HepG2 (cell line): Measurements from ENCODE around the gene STX4. TPM values are rescaled to one million over a fixed set of nuclear protein-coding genes. Genes with fewer than 3 reads are reported as not detected.

Source experiments
- BCL3 ChIP-seq: sonication (generic); formaldehyde crosslinking; IDR thresholded peaks from 2 replicates; pipeline ENCODE4 v1.5.1; 2020; ENCODE audit warnings: mild to moderate bottlenecking, missing genetic modification reagents, moderate library complexity
- GABPA ChIP-seq, 2 experiments: IDR thresholded peaks; 2 replicates each; pipeline ENCODE4 v1.6.1; 2011 to 2016; ENCODE audit warnings: low read depth in 2 of 2, low read length in 1 of 2, missing biosample characterization in 1 of 2, missing genetic modification characterization in 1 of 2
- HDAC1 ChIP-seq: sonication (generic); formaldehyde crosslinking; IDR thresholded peaks from 2 replicates; pipeline ENCODE4 v1.5.1; 2020; ENCODE audit warnings: mild to moderate bottlenecking, missing genetic modification reagents
- HIC2 ChIP-seq: sonication (generic); formaldehyde crosslinking; IDR thresholded peaks from 2 replicates; pipeline ENCODE4 v1.9.0; 2022; ENCODE audit warnings: low read depth, missing genetic modification reagents
- MAFG ChIP-seq: sonication (generic); formaldehyde crosslinking; IDR thresholded peaks from 2 replicates; pipeline ENCODE4 v1.5.1; 2020; ENCODE audit warnings: mild to moderate bottlenecking, missing genetic modification reagents
- MLXIP ChIP-seq: sonication (generic); formaldehyde crosslinking; IDR thresholded peaks from 2 replicates; pipeline ENCODE4 v1.9.0; 2021; ENCODE audit warnings: missing genetic modification reagents, borderline replicate concordance
- NR1H2 ChIP-seq: sonication (generic); formaldehyde crosslinking; IDR thresholded peaks from 2 replicates; pipeline ENCODE4 v1.8.1; 2022; ENCODE audit warnings: low read depth, missing genetic modification reagents, borderline replicate concordance
- RFXAP ChIP-seq: sonication (generic); formaldehyde crosslinking; IDR thresholded peaks from 2 replicates; pipeline ENCODE4 v1.4.0; 2020; ENCODE audit warnings: missing genetic modification reagents, borderline replicate concordance
- ZBTB25 ChIP-seq: IDR thresholded peaks from 2 replicates; pipeline ENCODE4 v1.6.1; 2018; ENCODE audit warnings: missing genetic modification reagents
- ZBTB37 ChIP-seq: sonication (generic); formaldehyde crosslinking; IDR thresholded peaks from 2 replicates; pipeline ENCODE4 v1.4.0; 2020; ENCODE audit warnings: mild to moderate bottlenecking, missing genetic modification reagents
- ZMYM4 ChIP-seq: sonication (generic); formaldehyde crosslinking; IDR thresholded peaks from 2 replicates; pipeline ENCODE4 v1.8.1; 2023; ENCODE audit warnings: mild to moderate bottlenecking, missing genetic modification reagents
- ZNF589 ChIP-seq: sonication (generic); formaldehyde crosslinking; conservative IDR thresholded peaks from 2 replicates; pipeline ENCODE4 v1.8.0; 2022; ENCODE audit warnings: mild to moderate bottlenecking, moderate library complexity, missing genetic modification reagents
- ZNF672 ChIP-seq: sonication (generic); formaldehyde crosslinking; IDR thresholded peaks from 2 replicates; pipeline ENCODE4 v1.8.1; 2022; ENCODE audit warnings: missing genetic modification reagents
- ZNF749 ChIP-seq: sonication (generic); formaldehyde crosslinking; IDR thresholded peaks from 2 replicates; pipeline ENCODE4 v1.8.0; 2022; ENCODE audit warnings: mild to moderate bottlenecking, missing genetic modification reagents, moderate library complexity, borderline replicate concordance
- ZNF770 ChIP-seq: sonication (generic); formaldehyde crosslinking; IDR thresholded peaks from 2 replicates; pipeline ENCODE4 v1.5.0; 2020; ENCODE audit warnings: mild to moderate bottlenecking, missing genetic modification reagents
- ZNF816 ChIP-seq: sonication (generic); formaldehyde crosslinking; IDR thresholded peaks from 2 replicates; pipeline ENCODE4 v1.8.0; 2022; ENCODE audit warnings: missing genetic modification reagents, mild to moderate bottlenecking, borderline replicate concordance
- ZNF878 ChIP-seq: sonication (generic); formaldehyde crosslinking; IDR thresholded peaks from 2 replicates; pipeline ENCODE4 v1.8.1; 2023; ENCODE audit warnings: mild to moderate bottlenecking, missing genetic modification reagents, moderate library complexity
- polyA plus RNA-seq, 8 experiments: library from polyadenylated mRNA; depleted of rRNA in 3 of 8; stranded (reverse) in 7 of 8; unstranded in 1 of 8; fragments of >200 nt; fragmentation: Illumina TruSeq in 4 of 8; extraction: Trizol in 4 of 8; gene quantifications; 2 replicates each; pipeline versions ENCODE4 v1.2.1 to v1.2.3, GENCODE V29; 2011 to 2016; ENCODE audit warnings: low read depth in 4 of 8, missing spikeins in 1 of 8, mixed read lengths in 1 of 8; ENCODE audit not compliant: insufficient read depth in 1 of 8
- total RNA-seq, 5 experiments: library from RNA; depleted of rRNA; stranded (reverse); fragments of >200 nt; fragmentation: Illumina TruSeq; extraction: Trizol; gene quantifications; 2 replicates each; pipeline ENCODE4 v1.2.3, GENCODE V29; 2016; ENCODE audit warnings: low read depth in 1 of 5

Gene STX4
- total and polyA plus RNA-seq, 2 of the 13 experiments (the other 11 are each of a cell fraction or from before 2014, with no cell fraction given), result 29.2 to 34.6 TPM

GRCh38 chr16:30985401-30986128 lies 47.8 kb upstream of the STX4 start (continued):
- TF ChIP-seq MLXIP (CRISPR knock-in tag) (no peak), RFXAP (CRISPR knock-in tag) (peak; percentile 15; the same call in 1 of the 2 replicates), MAFG (no peak), HIC2 (CRISPR knock-in tag) (peak; percentile 30), ZNF672 (CRISPR knock-in tag) (no peak), ZNF589 (CRISPR knock-in tag) (no peak), ZNF770 (CRISPR knock-in tag) (peak; percentile 75), ZNF749 (CRISPR knock-in tag) (no peak), ZBTB37 (0 out of 2 replicates have a peak, but pooled peaks have one; percentile 66), BCL3 (CRISPR knock-in tag) (peak; percentile 90), HDAC1 (CRISPR knock-in tag) (peak; percentile 27), NR1H2 (CRISPR knock-in tag) (no peak), GABPA (IDR thresholded peaks at IDR 0.05; ENCODE audit: low read depth, low read length) (no peak; the same call in 1 of the 2 replicates), GABPA (CRISPR knock-in tag; IDR thresholded peaks at IDR 0.05; ENCODE audit: low read depth) (no peak), ZNF878 (CRISPR knock-in tag) (no peak), ZNF816 (no peak), ZBTB25 (CRISPR knock-in tag) (0 out of 2 replicates have a peak, but pooled peaks have one; percentile 12), ZMYM4 (CRISPR knock-in tag) (no peak; the same call in 1 of the 2 replicates)
